ENCODE measurements around the gene RBM33. TPM values are rescaled to one million over a fixed set of nuclear protein-coding genes. Genes with fewer than 3 reads are reported as not detected.

RBM33 gene
- total and polyA plus RNA-seq, 10 of the 15 experiments (the other 5 are each of a cell fraction or from before 2014, with no cell fraction given): 4.7 to 67.2 (median 24.3) TPM

GRCh38 chr7:155604504-155604997 is 39.9 kb upstream of the RBM33 start (continued):
- TF ChIP-seq ZBTB11 (CRISPR knock-in tag; IDR thresholded peaks at IDR 0.05) (no peak), GABPA (IDR thresholded peaks at IDR 0.05; ENCODE audit: low read depth) (no peak)

GRCh38 chr7:155609185-155609584 is 35.3 kb upstream of the RBM33 start:
- Histone ChIP-seq H3K79me2 (ENCODE audit: control insufficient read depth, insufficient read depth, low read length) (no peaks in the 10 kb centered on the region), H4K20me1 (ENCODE audit: control insufficient read depth, insufficient read depth) (no peaks in the 10 kb centered on the region), H3K36me3 (ENCODE audit: control insufficient read depth in 2 of 2, insufficient read depth in 2 of 2, low read length in 1 of 2) (no peaks in the 10 kb centered on the region), H3K4me3 (no peak overlapping the region), H3K9ac (ENCODE audit: control insufficient read depth, insufficient read depth, low read length) (no peak overlapping the region), H3K27me3 (replicated peaks in 1 of 2; ENCODE audit: control insufficient read depth in 2 of 2, insufficient read depth in 2 of 2, low read length in 1 of 2) (no peaks in the 10 kb centered on the region; a peak in 1 of 4 replicates), H3K27ac (ENCODE audit: control insufficient read depth, insufficient read depth) (no peak overlapping the region), H3K4me1 (ENCODE audit: control insufficient read depth, insufficient read depth, low read length) (no peaks in the 10 kb centered on the region), H3K9me3 (replicated peaks; ENCODE audit: control insufficient read depth, insufficient read depth, low read length) (no peaks in the 10 kb centered on the region), H2AFZ (ENCODE audit: control insufficient read depth, low read depth, low read length) (no peak overlapping the region), H3K4me2 (ENCODE audit: control insufficient read depth, insufficient read depth) (no peak overlapping the region)
- intact Hi-C loops (cut with micrococcal nuclease; ENCODE audit: unreplicated experiment) (no loop called here), in situ Hi-C loops (cut with MboI) (no loop called here)
- POLR2A ChIA-PET: no interaction called here
- ATAC-seq: no peak
- FAIRE-seq: no peak
- no peak for DNase-seq (ENCODE audit: low read depth, low spot score)
- BruUV-seq (replicated peaks): no TSS peak
- CTCF ChIA-PET: no interaction called here
- RAD21 ChIA-PET (ENCODE audit: unreplicated experiment): no interaction called here
- SMC1A ChIA-PET (ENCODE audit: uncharacterized antibody, unreplicated experiment): no interaction called here
- 69% methylated on average over 12 of the region's 12 CpGs for WGBS (ENCODE audit: insufficient coverage, insufficient replicate concordance, low lambda C conversion rate, missing lambda C conversion rate)
- TF ChIP-seq PBX3 (IDR thresholded peaks at IDR 0.05; ENCODE audit: insufficient replicate concordance, low read depth, low read length) (no peak), NFIC (IDR thresholded peaks at IDR 0.05; ENCODE audit: low read depth, low read length) (no peak), RCOR1 (conservative IDR thresholded peaks at IDR 0.05; ENCODE audit: low read depth, low read length) (no peak), IRF4 (IDR thresholded peaks at IDR 0.05; ENCODE audit: low read depth, low read length) (no peak), ZBTB4 (CRISPR knock-in tag; IDR thresholded peaks at IDR 0.05) (no peak), ATF3 (IDR thresholded peaks at IDR 0.05; ENCODE audit: borderline replicate concordance, extremely low read depth, low read depth, low read length) (no peak), MYC (IDR thresholded peaks at IDR 0.05; ENCODE audit: insufficient read depth, insufficient read length, insufficient replicate concordance, low read length, severe bottlenecking) (no peak), ZNF24 (IDR thresholded peaks at IDR 0.05) (no peak), TBL1XR1 (IDR thresholded peaks at IDR 0.05; ENCODE audit: low read depth, low read length) (no peak), ZBED1 (IDR thresholded peaks at IDR 0.05; ENCODE audit: borderline replicate concordance) (no peak), RB1 (IDR thresholded peaks at IDR 0.05; ENCODE audit: borderline replicate concordance) (no peak), MAX (IDR thresholded peaks at IDR 0.05; ENCODE audit: low read depth, low read length) (no peak), MXI1 (IDR thresholded peaks at IDR 0.05; ENCODE audit: low read depth, low read length) (no peak)
